Fibroblast of mammary gland (primary cell): ENCODE results near the gene LRRC8C.

Source experiments
- DNase-seq: peaks from one replicate; pipeline ENCODE4 v3.0.0-alpha.2; 2010; ENCODE audit warnings: low read depth
- H3K4me3 ChIP-seq: 2 replicates; pipeline ENCODE4 v1.5.1; 2011; ENCODE audit warnings: low read depth, mild to moderate bottlenecking, low read length, moderate library complexity; ENCODE audit not compliant: control insufficient read depth
- CTCF ChIP-seq: conservative IDR thresholded peaks from 2 replicates; pipeline ENCODE4 v1.5.1; 2011; ENCODE audit warnings: low read depth, low read length, inconsistent platforms; ENCODE audit not compliant: control insufficient read depth, insufficient read depth

The LRRC8C gene

GRCh38 chr1:89660224-89661061 lies 27.5 kb downstream of the LRRC8C start:
- no peak overlapping the region for H3K4me3 ChIP-seq
- no peak for TF ChIP-seq CTCF
- DNase-seq, result peak; percentile 64

DNA sequence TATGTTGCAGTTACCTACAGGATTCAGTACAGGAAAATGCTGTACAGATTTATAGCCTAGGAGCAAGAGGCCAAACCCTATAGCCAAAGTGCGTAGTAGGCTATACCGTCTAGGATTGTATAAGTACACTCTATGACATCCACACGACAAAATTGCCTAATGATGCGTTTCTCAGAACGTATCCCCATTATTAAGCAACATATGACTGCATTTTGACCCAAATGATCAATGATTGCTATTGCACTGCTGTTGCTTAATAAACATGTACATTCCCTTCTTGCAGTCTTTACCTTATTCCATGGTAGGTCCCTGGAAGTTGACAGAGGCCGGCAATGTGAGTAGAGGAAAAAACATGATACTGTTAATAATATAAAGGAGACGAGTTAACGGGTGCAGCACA lies 33.0 kb downstream of the LRRC8C start:
- H3K4me3 ChIP-seq, result no peak overlapping the region
- TF ChIP-seq CTCF, result no peak
- DNase-seq, result no peak

DNA sequence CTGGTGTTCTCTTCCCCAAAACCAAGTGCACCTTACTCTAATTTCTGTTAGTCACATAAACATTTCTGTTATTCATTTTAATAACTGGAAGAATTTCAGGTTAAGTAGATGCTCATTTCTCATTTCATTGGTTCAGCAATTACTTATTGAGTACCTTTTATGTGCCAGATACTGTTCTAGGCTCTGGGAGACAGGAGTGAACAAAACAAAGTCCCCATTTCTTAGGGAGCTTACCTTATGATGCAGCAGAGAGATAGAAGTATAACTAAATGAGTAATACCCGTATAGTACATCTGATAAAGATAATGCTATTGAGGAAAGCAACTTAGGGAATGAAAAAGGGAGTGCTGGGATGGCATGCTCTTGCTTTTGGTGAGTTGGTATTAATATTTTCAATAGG lies 33.7 kb downstream of the LRRC8C start:
- no peak for DNase-seq
- TF ChIP-seq CTCF, result no peak
- H3K4me3 ChIP-seq, result no peak overlapping the region

- DNase-seq, result no peak
- TF ChIP-seq CTCF, result no peak
- H3K4me3 ChIP-seq, result no peak overlapping the region
Observed at GRCh38 chr1:89667691-89668090, 34.8 kb downstream of the LRRC8C start.

DNA sequence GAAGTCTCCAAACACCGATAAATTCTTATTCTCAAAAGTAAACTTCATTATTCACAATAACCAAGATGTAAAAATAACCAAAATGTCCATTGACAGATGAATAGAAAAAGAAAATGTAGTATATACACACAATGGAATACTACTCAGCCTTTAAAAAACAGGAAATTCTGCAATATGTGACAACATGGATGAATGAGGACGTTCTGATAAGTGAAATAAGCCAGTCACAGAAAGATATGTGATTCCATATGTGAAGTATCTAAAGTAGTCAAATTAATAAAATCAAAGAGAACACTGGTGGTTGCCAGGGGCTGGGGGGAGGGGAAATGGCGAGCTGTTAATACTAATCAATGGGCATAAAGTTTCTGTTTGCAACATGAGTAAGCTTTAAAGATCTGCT lies 36.0 kb downstream of the LRRC8C start:
- no peak overlapping the region for H3K4me3 ChIP-seq
- no peak for DNase-seq
- no peak for TF ChIP-seq CTCF

GRCh38 chr1:89669441-89669840 lies 36.5 kb downstream of the LRRC8C start:
- H3K4me3 ChIP-seq, result no peak overlapping the region
- no peak for DNase-seq
- no peak for TF ChIP-seq CTCF
